GM12864 (cell line): Measurements from ENCODE around the gene HACD1.
A peak's percentile ranks its signal among the peaks of the same experiment; 100 is the strongest.

ENCODE experiments used
- DNase-seq: peaks from one replicate; pipeline ENCODE4 v3.0.0-alpha.2; 2011; ENCODE audit warnings: low read depth
- H3K4me3 ChIP-seq: 2 replicates; pipeline ENCODE4 v1.5.1; 2011; ENCODE audit warnings: mild to moderate bottlenecking, low read depth, low read length, control low read depth
- CTCF ChIP-seq: IDR thresholded peaks from 2 replicates; pipeline ENCODE4 v1.5.1; 2011; ENCODE audit warnings: low read depth, mild to moderate bottlenecking, moderate library complexity, low read length, control low read depth, inconsistent platforms; ENCODE audit errors: missing control alignments

Gene HACD1

DNA sequence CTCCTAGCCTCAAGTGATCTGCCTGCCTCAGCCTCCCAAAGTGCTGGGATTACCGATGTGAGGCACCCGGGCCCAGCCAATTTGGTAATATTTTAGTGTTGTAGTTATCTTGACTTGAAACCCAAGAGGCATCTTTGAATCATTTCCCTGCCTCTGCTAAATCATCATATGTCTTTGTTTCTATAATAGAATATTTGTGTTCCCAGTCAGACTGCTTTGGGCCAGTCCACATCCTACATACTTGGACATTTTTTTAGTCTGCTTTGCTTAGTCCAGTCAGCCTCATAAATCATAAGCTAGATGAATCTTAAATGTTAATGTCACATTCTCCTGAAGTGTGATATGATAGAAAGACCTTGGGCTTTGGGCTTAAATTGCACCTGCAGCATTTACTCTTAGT, 32.7 kb upstream of the HACD1 start:
- DNase-seq = no peak
- no peak overlapping the region for H3K4me3 ChIP-seq
- TF ChIP-seq CTCF = no peak

DNA sequence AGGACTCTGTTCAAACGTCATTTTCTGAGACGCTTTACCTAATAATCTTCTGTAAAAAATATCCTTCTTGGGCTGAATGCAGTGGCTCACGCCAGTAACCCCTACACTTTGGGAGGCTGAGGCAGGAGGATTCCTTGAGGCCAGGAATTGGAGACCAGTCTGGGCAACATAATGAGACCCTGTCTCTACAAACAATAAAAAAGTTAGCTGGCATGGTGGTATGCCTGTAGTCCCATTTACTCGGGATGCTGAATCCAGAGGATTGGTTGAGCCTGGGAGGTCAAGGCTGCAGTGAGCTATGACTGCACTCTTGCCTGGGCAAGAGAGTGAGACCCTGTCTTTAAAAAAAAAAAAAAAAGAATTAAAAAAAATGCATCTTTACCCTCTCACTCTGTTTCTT, 31.9 kb upstream of the HACD1 start:
- DNase-seq = no peak
- TF ChIP-seq CTCF = no peak
- H3K4me3 ChIP-seq = no peak overlapping the region

GRCh38 chr10:17648243-17649035, 31.3 kb upstream of the HACD1 start:
- no peak for DNase-seq
- no peak overlapping the region for H3K4me3 ChIP-seq
- TF ChIP-seq CTCF = no peak

DNA sequence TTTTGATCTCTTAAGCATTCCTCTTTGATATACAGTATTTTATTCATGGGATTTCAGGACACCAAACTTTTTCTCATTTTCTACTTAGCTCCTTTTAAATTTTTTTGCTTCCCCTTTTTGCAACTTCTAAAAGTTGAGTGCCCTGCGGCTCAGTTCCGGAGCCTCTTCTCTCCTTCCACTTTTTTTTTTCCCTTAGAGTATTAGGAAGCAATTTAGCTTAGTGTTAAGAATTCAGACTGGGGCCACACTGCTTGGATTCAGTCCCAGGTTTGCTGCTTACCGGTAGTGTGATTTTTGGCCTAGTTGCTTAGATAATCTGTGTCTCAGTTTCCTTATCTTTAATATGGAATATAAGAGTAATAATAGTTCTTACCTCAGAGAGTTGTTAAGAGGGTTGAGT, 30.2 kb upstream of the HACD1 start:
- H3K4me3 ChIP-seq = no peak overlapping the region

DNA sequence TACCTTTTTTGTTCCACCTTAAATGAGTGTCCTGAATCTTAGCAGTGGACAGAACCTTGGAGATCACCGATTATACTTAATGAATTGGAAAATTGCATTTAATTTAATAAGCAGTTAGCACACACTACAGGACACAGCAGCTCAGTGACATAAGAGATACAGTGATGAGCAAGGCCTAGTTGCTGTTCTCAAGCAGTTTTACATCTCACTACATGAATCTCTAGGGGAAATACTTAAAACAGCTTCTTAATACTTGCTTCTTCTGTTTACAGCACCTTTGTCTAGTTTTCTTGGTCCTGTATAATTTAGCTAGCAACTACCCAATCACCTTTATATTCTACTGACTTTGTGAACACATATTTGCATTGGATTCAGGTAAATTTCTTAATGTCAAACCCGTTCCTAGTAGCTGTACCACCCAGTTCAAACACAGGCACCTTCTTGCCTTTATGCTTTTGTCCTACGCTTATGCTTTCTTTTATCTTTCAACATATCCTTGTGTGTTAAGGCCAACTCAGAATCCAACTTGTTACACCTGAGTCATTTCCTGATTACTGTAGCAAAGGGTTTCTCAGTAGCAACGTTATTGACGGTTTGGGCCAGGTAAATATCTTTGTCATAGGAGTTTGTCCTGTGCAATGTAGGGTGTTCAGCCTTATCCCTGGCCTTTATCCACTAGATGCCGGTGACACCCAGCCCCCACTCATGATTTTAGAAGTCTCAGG, 28.6 kb upstream of the HACD1 start:
- TF ChIP-seq CTCF = no peak
- no peak for DNase-seq
- peak overlapping the region; percentile 84; the same call in 1 of the 2 replicates for H3K4me3 ChIP-seq

More for the DNA sequence above, 30.2 kb upstream of the HACD1 start:
- no peak for DNase-seq
- TF ChIP-seq CTCF = no peak

- no peak for TF ChIP-seq CTCF
- peak overlapping the region; percentile 84 for H3K4me3 ChIP-seq
- no peak for DNase-seq
These were observed 27.3 kb upstream of the HACD1 start for GRCh38 chr10:17644485-17644943.
